Activated CD4-positive, alpha-beta memory T cell treated with anti-CD3 and anti-CD28 coated beads, Interleukin-2, amount 10 ng/mL, durations not matched to agents 7 days and 5 days (primary cell): ENCODE measurements around the gene ARFIP1. TPM values are rescaled to one million over a fixed set of nuclear protein-coding genes. Genes with fewer than 3 reads are reported as not detected.

Source experiments
- CTCF ChIA-PET: fragments of 350-600 bp; sonication (Branson Sonifier 250); formaldehyde crosslinking; loops from one replicate; lab custom pipeline; 2021; ENCODE audit warnings: antibody characterized with exemption, inconsistent platforms; lab: Charles Lee
- POLR2A ChIA-PET: fragments of 350-600 bp; sonication (Branson Sonifier 250); formaldehyde crosslinking; loops from one replicate; lab custom pipeline; 2021; ENCODE audit warnings: antibody characterized with exemption; lab: Charles Lee
- DNase-seq: peaks from one replicate; pipeline ENCODE4 v3.0.0-alpha.2; 2020
- H3K27ac Mint-ChIP-seq: one replicate; pipeline ENCODE4 v1.8.0; 2021; ENCODE audit warnings: mild to moderate bottlenecking, mixed read lengths
- H3K27me3 Mint-ChIP-seq: one replicate; pipeline ENCODE4 v1.8.0; 2021; ENCODE audit warnings: mixed read lengths
- H3K36me3 Mint-ChIP-seq: one replicate; pipeline ENCODE4 v1.8.0; 2021; ENCODE audit warnings: low read depth, mixed read lengths
- H3K4me1 Mint-ChIP-seq: one replicate; pipeline ENCODE4 v1.8.0; 2021; ENCODE audit warnings: mixed read lengths
- H3K4me3 Mint-ChIP-seq: one replicate; pipeline ENCODE4 v1.8.0; 2021; ENCODE audit warnings: mild to moderate bottlenecking, mixed read lengths
- H3K9me3 Mint-ChIP-seq: one replicate; pipeline ENCODE4 v1.8.0; 2021; ENCODE audit warnings: mixed read lengths
- total RNA-seq, 2 experiments: library from RNA; stranded (reverse); gene quantifications; one replicate each; pipeline ENCODE4 v1.2.3, GENCODE V29; 2021

Gene ARFIP1
- total RNA-seq, 2 experiments from 2014 or later: 15.5 to 16.3 TPM

- H3K4me3 Mint-ChIP-seq: no peak overlapping the region
- ChIA-PET POLR2A (interaction anchor here (1.3 kb wide), 1 partner anchor 73 kb away, joined by 3 read pairs; no protein-coding TSS in a partner anchor), CTCF (interaction anchor here (0.9 kb wide), 1 partner anchor 10 kb away, joined by 3 read pairs; no protein-coding TSS in a partner anchor)
- no peak overlapping the region for H3K27ac Mint-ChIP-seq
- H3K9me3 Mint-ChIP-seq: no peaks in the 10 kb centered on the region
- peaks cover 44% of the 10 kb centered on the region for H3K27me3 Mint-ChIP-seq
- peaks cover 12% of the 10 kb centered on the region for H3K4me1 Mint-ChIP-seq
- H3K36me3 Mint-ChIP-seq: no peaks in the 10 kb centered on the region
- DNase-seq: no peak
Observed at GRCh38 chr4:152940461-152940860, 160.7 kb downstream of the ARFIP1 start.

GRCh38 chr4:152941411-152941810 is 161.7 kb downstream of the ARFIP1 start:
- POLR2A ChIA-PET: interaction anchor here (1.3 kb wide), 1 partner anchor 72 kb away, joined by 3 read pairs; no protein-coding TSS in a partner anchor
- Mint-ChIP-seq H3K4me1 (peaks cover 9% of the 10 kb centered on the region), H3K27ac (no peak overlapping the region)

GRCh38 chr4:152942346-152942745 is 162.6 kb downstream of the ARFIP1 start:
- Mint-ChIP-seq H3K9me3 (no peaks in the 10 kb centered on the region), H3K27ac (no peak overlapping the region), H3K4me3 (no peak overlapping the region), H3K4me1 (peaks cover 9% of the 10 kb centered on the region), H3K36me3 (no peaks in the 10 kb centered on the region), H3K27me3 (peaks cover 46% of the 10 kb centered on the region)
- CTCF ChIA-PET: no interaction called here
- DNase-seq: no peak
- POLR2A ChIA-PET: no interaction called here

More at GRCh38 chr4:152941411-152941810, 161.7 kb downstream of the ARFIP1 start:
- CTCF ChIA-PET: interaction anchor here (0.9 kb wide), 1 partner anchor 11 kb away, joined by 3 read pairs; no protein-coding TSS in a partner anchor
- DNase-seq: no peak
- no peak overlapping the region for H3K4me3 Mint-ChIP-seq
- no peaks in the 10 kb centered on the region for H3K36me3 Mint-ChIP-seq
- no peaks in the 10 kb centered on the region for H3K9me3 Mint-ChIP-seq
- peaks cover 45% of the 10 kb centered on the region for H3K27me3 Mint-ChIP-seq

GRCh38 chr4:152943672-152944071 is 163.9 kb downstream of the ARFIP1 start:
- CTCF ChIA-PET: no interaction called here
- Mint-ChIP-seq H3K27ac (no peak overlapping the region), H3K4me3 (no peak overlapping the region), H3K4me1 (no peaks in the 10 kb centered on the region), H3K9me3 (no peaks in the 10 kb centered on the region), H3K36me3 (no peaks in the 10 kb centered on the region), H3K27me3 (peaks cover 44% of the 10 kb centered on the region)
- POLR2A ChIA-PET: no interaction called here
- no peak for DNase-seq

GRCh38 chr4:152944666-152945320 is 165.0 kb downstream of the ARFIP1 start:
- Mint-ChIP-seq H3K9me3 (no peaks in the 10 kb centered on the region), H3K27ac (no peak overlapping the region), H3K36me3 (no peaks in the 10 kb centered on the region), H3K4me1 (no peaks in the 10 kb centered on the region), H3K27me3 (peaks cover 36% of the 10 kb centered on the region), H3K4me3 (no peak overlapping the region)
- DNase-seq: no peak
- ChIA-PET CTCF (no interaction called here), POLR2A (no interaction called here)

- Mint-ChIP-seq H3K9me3 (no peaks in the 10 kb centered on the region), H3K27me3 (peaks cover 31% of the 10 kb centered on the region), H3K4me3 (no peak overlapping the region), H3K36me3 (no peaks in the 10 kb centered on the region), H3K27ac (no peak overlapping the region), H3K4me1 (no peaks in the 10 kb centered on the region)
- ChIA-PET CTCF (no interaction called here), POLR2A (no interaction called here)
- no peak for DNase-seq
Observed at GRCh38 chr4:152945639-152946038, 165.9 kb downstream of the ARFIP1 start.

- CTCF ChIA-PET: interaction anchor here (0.6 kb wide), 1 partner anchor 20 kb away, joined by 3 read pairs; no protein-coding TSS in a partner anchor
- H3K4me3 Mint-ChIP-seq: no peak overlapping the region
- DNase-seq: no peak
- no peaks in the 10 kb centered on the region for H3K36me3 Mint-ChIP-seq
- POLR2A ChIA-PET: no interaction called here
- no peaks in the 10 kb centered on the region for H3K9me3 Mint-ChIP-seq
- H3K27me3 Mint-ChIP-seq: peaks cover 33% of the 10 kb centered on the region
- H3K4me1 Mint-ChIP-seq: no peaks in the 10 kb centered on the region
- no peak overlapping the region for H3K27ac Mint-ChIP-seq
Observed at GRCh38 chr4:152946446-152946845, 166.7 kb downstream of the ARFIP1 start.

GRCh38 chr4:152947311-152947710 is 167.6 kb downstream of the ARFIP1 start:
- Mint-ChIP-seq H3K27ac (no peak overlapping the region), H3K4me1 (no peaks in the 10 kb centered on the region), H3K4me3 (no peak overlapping the region), H3K27me3 (peaks cover 25% of the 10 kb centered on the region), H3K36me3 (no peaks in the 10 kb centered on the region), H3K9me3 (no peaks in the 10 kb centered on the region)
- POLR2A ChIA-PET: no interaction called here
- CTCF ChIA-PET: interaction anchor here (0.6 kb wide), 1 partner anchor 21 kb away, joined by 3 read pairs; no protein-coding TSS in a partner anchor
- no peak for DNase-seq

GRCh38 chr4:152949930-152950329 is 170.2 kb downstream of the ARFIP1 start:
- no peak overlapping the region for H3K27ac Mint-ChIP-seq
- POLR2A ChIA-PET: no interaction called here
- no peak overlapping the region for H3K4me3 Mint-ChIP-seq
- CTCF ChIA-PET: no interaction called here
- H3K9me3 Mint-ChIP-seq: no peaks in the 10 kb centered on the region
- no peaks in the 10 kb centered on the region for H3K4me1 Mint-ChIP-seq
- H3K36me3 Mint-ChIP-seq: no peaks in the 10 kb centered on the region
- peaks cover 31% of the 10 kb centered on the region for H3K27me3 Mint-ChIP-seq
- no peak for DNase-seq

GRCh38 chr4:152950402-152951274 is 170.9 kb downstream of the ARFIP1 start:
- no peaks in the 10 kb centered on the region for H3K9me3 Mint-ChIP-seq

GRCh38 chr4:152951348-152951747 is 171.6 kb downstream of the ARFIP1 start:
- Mint-ChIP-seq H3K27ac (no peak overlapping the region), H3K36me3 (no peaks in the 10 kb centered on the region), H3K27me3 (peaks cover 28% of the 10 kb centered on the region), H3K4me1 (no peaks in the 10 kb centered on the region), H3K4me3 (no peak overlapping the region), H3K9me3 (no peaks in the 10 kb centered on the region)
- DNase-seq: no peak
- ChIA-PET POLR2A (no interaction called here), CTCF (no interaction called here)

More at GRCh38 chr4:152950402-152951274, 170.9 kb downstream of the ARFIP1 start:
- no peaks in the 10 kb centered on the region for H3K36me3 Mint-ChIP-seq
- H3K27me3 Mint-ChIP-seq: peaks cover 30% of the 10 kb centered on the region
- H3K27ac Mint-ChIP-seq: no peak overlapping the region
- DNase-seq: no peak
- POLR2A ChIA-PET: no interaction called here
- H3K4me1 Mint-ChIP-seq: no peaks in the 10 kb centered on the region
- CTCF ChIA-PET: no interaction called here
- no peak overlapping the region for H3K4me3 Mint-ChIP-seq

- ChIA-PET CTCF (no interaction called here), POLR2A (no interaction called here)
- Mint-ChIP-seq H3K36me3 (no peaks in the 10 kb centered on the region), H3K9me3 (no peaks in the 10 kb centered on the region), H3K4me1 (no peaks in the 10 kb centered on the region), H3K27me3 (peaks cover 21% of the 10 kb centered on the region), H3K27ac (no peak overlapping the region), H3K4me3 (no peak overlapping the region)
- no peak for DNase-seq
Observed at GRCh38 chr4:152953514-152953913, 173.8 kb downstream of the ARFIP1 start.

- peaks cover 18% of the 10 kb centered on the region for H3K27me3 Mint-ChIP-seq
- POLR2A ChIA-PET: no interaction called here
- CTCF ChIA-PET: interaction anchor here (1.2 kb wide), 1 partner anchor 176 kb away, joined by 3 read pairs; no protein-coding TSS in a partner anchor
- no peaks in the 10 kb centered on the region for H3K4me1 Mint-ChIP-seq
- no peak overlapping the region for H3K27ac Mint-ChIP-seq
- no peaks in the 10 kb centered on the region for H3K9me3 Mint-ChIP-seq
- no peak overlapping the region for H3K4me3 Mint-ChIP-seq
- H3K36me3 Mint-ChIP-seq: no peaks in the 10 kb centered on the region
- DNase-seq: no peak
Observed at GRCh38 chr4:152954741-152955140, 175.0 kb downstream of the ARFIP1 start.
